ENCODE results near the gene MYT1.
A peak's percentile ranks its signal among the peaks of the same experiment; 100 is the strongest.

The MYT1 gene

GRCh38 chr20:64253443-64253842, 89.2 kb downstream of the MYT1 start:
- DNase-seq = no peak

DNA sequence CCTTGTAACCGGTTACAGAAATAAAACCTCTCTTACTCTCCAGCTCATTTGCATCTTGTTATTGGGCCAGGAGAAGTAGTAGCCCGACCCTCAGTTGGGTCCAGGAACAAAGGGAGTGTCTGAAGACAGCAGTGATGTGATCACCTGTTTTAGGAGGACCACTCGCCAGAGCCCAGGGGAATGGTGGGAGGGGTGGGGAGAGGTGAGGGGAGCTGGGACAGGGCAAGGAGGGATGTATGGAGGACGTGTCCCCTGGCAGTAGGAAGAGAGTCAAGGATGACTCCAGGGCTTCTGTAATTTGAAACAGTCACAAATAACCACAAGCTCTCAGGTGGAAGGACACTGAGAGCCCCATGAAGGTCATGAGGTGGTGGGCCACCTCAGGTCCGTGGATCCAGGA, 89.9 kb downstream of the MYT1 start:
- no peak for DNase-seq

GRCh38 chr20:64254571-64255360, 90.5 kb downstream of the MYT1 start:
- DNase-seq = no peak

DNA sequence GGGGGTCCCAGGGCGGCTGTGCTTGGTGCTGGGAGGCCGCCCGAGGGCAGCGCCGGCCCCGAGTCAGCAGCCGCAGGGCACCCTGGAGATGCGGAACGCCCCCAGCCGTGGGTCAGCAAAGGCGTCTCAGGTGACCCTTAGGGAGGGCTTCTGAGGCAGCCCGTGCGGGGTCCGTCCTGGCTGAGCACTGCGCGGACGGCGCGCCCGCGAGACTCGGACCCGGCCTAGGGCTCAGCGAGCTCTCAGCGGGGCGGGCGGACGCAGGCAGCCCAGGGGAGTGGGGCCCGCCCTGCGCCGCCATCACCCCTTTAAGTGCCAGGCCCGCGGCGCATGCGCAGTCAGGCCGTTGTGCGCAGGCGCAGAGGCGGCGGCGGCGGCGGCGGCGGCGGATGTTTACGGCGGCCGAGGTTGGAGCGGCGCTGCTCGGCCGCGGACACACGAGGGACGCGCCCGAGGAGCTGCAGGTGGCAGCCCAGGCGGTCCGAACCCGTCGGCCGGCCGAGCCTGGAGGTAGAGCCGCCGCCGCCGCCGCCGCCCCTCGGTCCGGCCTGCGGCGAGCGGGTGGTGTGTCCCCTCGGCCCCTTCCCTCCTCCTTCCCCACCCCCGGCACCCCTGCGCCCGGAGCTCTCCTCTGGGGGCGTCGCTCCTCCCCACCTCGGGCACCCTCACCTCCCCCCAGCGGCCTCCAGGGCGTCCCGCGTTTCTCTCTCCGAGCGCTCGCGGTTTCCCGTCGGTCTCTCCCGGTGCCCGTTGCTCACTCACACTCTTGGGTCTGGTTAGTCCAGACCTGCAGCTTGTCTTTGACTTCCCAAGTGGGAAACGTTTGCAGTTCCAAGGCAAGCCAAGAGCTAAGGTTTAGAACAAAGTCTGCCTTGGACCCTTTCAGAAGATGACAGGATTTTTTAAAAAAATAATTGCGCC, 91.4 kb downstream of the MYT1 start, which contains the start of gene PCMTD2:
PCMTD2 (plus strand) TSS at position 388 of the 921 bp plus-strand sequence. CDS start 4,218 bp downstream, outside the sequence.
- DNase-seq = peak; percentile 76

DNA sequence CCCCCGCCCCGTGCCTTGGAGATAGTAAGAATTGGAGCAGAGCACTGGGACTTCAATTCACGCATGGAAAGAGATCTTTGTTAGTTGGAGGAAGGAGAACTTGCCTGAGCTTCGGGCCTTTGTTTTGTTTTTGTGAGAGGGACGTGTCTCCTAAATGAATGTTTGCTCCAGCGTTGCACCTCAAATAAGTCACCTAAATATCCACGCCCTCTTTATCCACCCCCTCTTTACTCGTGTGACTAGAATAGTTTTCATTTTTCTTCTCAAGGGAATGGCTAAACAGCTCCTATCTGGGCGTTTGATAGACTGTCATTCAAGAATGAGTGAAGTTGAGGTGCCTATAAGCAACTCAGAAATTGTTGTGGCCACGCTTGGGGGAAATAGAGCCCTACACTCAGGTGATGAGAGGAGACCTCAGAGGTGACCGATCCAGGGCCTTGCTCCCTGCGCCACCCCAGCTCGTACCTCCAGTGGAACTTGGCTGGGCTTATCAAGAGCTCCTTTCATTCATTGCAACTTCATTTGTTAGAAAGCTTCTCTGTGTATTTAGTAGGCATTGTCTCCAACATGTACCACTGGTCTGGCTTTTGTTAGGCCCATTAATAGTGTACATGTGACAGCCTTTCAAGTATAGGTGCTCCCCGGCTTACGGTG, 92.2 kb downstream of the MYT1 start:
- no peak for DNase-seq

DNA sequence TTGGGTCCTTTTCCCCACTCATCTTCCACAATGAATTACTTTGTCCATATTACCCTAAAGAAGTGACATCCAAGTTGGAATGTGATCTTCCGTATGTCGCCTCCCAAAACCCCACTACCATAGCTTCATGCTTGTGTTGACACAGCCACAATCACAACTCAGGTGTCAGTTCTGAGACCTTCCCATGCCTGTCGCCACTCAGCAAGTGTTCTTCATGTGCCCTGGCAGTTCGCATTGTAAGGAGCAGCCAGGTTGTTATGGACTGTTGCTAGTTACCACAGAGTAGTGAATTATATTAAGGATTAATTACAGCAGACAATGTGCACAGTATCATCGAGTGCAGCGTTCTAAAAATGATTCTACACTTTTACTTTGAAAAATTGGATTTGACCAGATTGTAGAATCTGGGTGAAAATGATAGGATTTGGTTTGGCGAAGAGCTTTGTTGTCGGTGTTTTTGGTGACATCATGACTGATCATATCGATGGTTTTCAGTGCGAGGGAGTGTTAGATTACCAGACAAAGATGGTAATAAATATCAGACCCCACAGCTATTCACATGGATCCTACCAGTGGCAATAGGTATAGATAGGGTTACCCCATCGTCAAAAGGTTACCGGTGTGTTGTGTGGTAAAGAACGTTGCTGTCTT, 93.0 kb downstream of the MYT1 start:
- no peak for DNase-seq

DNA sequence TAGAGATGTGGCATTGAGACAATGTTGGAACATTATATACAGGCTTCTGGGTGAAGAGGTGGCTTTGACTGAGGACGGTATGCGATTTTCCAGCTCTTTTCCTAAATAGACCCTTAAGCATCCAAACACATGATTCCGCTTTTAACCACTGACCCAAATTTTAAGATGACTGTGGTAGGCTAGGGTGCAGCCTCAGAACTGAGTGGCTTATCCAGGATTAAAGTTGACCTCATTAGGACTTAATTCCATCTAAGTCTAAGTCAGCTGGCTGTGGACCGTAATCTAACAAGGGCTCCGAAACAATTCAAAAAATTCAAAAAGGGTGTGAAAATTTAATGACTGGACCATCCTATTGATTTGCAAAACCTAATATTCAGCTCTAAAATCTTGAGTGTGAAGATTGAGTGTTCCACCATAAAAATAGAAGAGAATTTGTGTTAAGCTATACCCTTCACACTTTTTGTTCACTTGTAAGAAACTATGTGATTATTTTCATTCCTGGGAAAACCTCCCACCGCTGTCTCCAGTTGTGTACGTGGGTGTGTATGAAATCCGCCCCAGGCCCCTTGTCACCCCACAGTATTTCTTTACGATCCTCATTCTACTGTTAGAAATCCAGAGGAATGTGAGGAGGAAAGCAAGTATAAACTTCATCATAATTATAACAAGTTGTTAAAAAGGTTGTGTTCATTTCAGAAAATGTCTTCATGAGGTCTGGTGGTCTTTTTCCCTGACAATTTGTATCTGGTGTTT, 94.0 kb downstream of the MYT1 start:
- DNase-seq = no peak

DNA sequence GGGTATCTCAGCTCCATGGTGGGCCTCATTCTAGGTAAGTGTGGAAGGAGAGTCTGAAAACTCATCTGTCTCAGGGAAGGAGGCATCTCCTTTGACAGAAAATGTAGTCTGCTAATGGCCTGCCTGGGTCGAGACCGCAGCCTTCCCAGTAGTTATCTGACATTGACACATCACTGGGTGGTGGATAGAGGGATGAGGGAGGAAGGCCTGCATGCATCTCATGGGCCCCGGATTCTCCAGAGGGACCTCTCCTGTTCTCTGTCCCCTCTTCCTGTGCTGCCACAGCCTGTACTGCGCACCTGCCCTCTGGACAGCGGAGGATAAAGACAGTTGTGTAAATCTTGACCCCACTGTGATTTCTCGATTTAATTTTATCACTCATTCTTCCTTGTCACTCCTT, 96.0 kb downstream of the MYT1 start:
- no peak for DNase-seq

- DNase-seq = no peak
These were observed 96.9 kb downstream of the MYT1 start for GRCh38 chr20:64261138-64261537.

- DNase-seq = no peak
These were observed 99.8 kb downstream of the MYT1 start for GRCh38 chr20:64264091-64264490.

DNA sequence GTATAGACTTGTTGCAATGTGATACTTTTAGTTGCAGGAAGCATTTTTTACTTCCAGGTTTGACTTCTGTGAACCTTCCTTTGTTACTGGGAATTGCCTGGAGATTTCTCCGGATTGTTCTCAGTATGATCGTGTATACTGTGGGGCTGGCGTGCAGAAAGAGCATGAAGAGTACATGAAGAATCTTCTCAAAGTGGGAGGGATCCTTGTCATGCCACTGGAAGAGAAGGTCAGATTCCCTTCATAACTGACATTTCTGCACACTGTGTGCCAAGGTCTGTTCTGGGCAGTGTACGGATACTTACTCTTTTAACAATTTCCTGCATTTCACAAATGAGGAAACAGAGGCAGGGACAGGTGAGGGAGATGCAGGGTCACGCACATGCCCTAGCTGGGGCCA, 100.9 kb downstream of the MYT1 start:
- DNase-seq = no peak

DNA sequence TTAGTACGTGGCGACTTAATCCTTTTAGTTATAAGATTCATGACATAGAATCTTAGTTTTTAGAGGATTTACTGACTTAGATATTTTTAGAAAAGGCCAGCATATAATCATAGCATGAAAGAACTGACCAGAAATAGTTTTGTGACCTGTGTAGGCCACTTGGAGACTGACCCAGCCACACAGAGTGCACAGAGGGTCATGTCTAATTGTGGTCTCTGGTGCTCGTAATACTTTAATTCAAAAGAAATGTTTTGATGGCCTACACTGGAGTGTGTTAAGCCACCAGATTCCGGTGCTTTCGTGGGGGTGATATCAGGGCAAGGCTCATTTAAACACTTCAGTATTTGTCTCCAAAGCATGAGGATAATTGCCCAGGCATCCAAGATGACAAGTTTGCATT, 102.7 kb downstream of the MYT1 start:
- DNase-seq = no peak

DNA sequence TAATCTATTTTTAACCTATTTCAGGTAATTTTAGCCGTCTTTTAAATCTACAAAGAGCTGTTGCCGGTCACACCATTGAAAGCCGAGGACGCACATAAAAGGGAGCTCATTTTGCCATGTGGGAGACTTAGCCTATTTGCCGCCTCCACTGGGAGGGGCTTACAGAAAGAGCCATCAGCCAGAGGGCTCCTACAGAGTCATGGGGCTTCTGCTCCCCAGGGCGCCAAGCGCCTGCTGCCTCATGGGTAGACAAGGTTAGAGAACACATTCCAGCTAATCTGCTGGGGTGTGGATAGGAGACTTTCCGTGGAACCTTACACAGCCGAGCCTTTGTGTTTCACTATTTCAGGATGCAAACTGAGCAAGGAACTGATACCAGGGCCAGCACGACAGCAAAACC, 103.9 kb downstream of the MYT1 start:
- no peak for DNase-seq

GRCh38 chr20:64269604-64270411, 105.6 kb downstream of the MYT1 start:
- DNase-seq = no peak

DNA sequence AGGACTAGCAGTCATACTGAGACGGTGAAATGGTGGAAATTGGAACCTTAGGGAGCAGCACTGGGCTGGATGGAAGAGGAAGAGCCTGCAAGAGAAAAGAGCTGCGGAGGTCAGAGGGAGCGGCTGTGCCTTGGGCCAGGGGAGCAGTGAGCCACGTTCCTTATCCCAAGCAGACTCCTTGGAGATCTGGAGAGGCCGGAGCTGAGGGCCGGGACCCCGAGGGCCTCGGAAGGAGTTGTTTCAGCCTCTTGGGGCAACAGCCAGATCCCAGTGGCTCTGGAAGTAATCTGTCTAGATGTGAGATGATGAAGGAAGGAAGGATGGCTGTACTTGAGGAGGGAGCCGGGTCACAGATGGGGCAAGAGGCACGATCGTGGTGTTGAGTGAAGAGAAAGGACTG, 107.4 kb downstream of the MYT1 start:
- no peak for DNase-seq

DNA sequence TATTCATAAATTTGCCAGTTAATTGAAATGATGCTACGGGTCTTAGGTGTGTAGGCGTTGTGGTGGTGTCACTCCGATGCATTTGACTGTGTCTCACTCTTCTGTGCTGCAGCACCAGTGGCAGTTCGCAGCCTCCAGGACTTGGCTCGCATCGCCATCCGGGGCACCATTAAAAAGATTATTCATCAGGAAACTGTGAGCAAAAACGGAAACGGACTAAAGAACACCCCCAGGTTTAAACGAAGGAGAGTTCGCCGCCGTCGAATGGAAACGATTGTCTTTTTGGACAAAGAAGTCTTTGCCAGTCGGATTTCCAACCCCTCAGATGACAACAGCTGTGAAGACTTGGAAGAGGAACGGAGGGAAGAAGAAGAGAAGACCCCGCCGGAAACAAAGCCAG, 108.9 kb downstream of the MYT1 start:
- DNase-seq = no peak

GRCh38 chr20:64276817-64277216, 112.6 kb downstream of the MYT1 start:
- DNase-seq = no peak

DNA sequence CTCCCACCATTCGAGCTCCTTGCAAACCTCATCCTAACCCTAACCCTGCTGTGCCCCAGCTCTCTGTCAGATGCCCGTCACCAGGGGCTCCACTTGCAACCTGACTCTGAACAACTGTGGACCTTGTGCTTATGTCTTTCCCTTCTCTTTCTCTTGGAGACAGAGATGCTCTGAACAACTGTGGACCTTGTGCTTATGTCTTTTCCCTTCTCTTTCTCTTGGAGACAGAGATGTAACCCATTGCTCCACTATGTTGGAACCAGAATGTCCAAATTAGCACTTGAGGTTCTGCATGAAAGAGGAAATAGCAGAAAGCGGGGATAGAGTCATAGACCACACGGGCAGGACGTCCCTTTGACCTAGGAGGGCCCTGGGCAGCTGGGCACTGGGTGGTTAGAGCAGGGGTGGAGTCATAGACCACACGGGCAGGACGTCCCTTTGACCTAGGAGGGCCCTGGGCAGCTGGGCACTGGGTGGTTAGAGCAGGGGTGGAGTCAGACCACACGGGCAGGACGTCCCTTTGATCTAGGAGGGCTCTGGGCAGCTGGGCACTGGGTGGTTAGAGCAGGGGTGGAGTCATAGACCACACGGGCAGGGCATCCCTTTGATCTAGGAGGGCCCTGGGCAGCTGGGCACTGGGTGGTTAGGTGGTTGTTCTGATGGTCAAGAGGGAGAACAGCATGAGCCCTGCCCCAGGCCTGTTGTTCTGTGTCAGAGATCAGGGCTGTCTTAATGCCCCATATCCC, 113.5 kb downstream of the MYT1 start:
- DNase-seq = no peak

DNA sequence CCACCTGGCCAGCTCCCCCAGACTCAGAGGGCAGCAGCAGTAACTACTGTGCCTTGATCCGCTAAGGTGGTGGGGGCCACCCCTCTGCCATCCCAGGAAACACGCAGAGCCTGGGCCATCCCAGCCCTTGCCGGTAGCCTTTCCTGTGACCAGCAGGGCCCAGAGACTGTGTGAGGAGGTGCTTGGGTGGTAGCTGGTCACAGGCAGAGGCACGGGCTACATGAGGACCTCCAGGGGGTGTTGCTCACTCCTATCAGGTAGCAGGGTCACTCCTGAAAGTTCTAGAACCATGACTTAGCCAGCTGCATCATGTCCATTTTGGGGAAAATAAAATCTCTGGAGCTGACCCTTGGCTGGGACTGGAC, 114.0 kb downstream of the MYT1 start:
- no peak for DNase-seq

DNA sequence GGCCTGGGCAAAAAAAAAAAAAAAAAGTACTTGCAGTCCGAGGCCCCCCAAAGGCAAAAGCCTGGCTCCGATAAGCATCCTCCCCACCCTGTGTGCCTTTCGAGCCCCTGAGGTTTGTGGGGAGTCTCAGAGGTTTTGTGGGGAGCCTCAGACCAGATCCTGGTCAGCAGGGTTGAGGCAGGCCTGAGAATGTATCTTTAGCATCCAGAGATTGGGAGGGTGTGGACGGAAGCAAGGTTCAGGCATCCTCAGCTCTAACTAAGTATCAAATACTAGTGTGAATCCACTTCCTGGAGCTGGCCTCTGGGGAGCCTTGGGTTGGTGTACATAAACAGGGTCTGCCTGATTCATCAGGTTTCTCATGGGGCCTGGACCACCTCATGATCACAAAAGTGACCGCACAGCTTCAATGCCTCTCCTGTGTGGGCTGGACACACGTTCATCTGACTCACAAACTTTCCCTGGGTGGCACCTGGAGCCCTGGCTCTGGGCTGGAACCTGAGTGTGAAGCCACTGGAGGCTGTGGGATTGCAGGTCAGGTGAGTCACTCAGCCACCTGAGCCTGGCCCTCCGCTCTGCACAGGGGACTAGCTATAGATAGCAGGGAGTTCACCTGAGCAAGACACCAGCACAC, 115.7 kb downstream of the MYT1 start:
- no peak for DNase-seq

Measured in NCI-H1105 (cell line).